HG02623 (cell line): ENCODE results near the gene SLC9A9.

Experiments
- ATAC-seq: cut with Tn5 transposase; IDR thresholded peaks from one replicate; pipeline ENCODE4 v1.9.1; 2021; ENCODE audit warnings: moderate library complexity; ENCODE audit not compliant: unreplicated experiment

Gene SLC9A9

DNA sequence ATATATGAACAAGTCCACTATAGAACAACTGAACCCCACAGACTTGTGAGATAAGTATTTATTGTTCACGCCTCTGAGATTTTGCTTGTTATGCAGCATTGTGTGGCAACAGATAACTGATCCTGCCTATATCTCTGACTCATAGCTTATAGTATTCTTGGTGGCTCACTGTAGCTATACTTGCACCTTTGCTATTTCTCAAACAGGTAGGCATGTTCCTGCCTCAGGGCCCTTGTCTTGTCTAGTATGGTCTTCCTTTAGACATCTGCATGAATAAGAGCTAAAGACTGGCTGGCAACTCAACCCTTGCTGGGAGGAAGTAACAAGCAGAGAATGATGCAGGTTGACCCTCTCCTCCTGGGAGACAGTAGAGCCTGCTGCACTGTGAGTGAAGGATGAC is 472.6 kb downstream of the SLC9A9 start:
- no peak for ATAC-seq

DNA sequence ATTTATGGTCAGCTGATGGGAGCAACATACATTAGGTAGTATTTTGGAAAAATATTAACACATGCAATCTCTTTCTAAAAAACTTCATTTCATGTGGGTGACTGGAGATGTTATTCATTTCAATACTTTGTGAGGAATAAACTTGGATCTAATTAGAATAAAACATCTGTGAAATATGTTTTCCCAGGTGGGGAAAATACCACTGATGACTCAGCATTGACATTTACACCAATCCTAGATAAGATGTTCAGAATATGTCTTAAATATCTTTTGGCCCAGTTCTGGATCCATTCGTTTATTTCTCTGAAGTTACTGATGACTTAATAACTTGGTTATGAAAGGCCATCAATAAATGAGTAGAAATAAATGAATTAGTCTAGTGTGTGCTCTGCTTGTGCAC is 481.1 kb downstream of the SLC9A9 start:
- no peak for ATAC-seq

DNA sequence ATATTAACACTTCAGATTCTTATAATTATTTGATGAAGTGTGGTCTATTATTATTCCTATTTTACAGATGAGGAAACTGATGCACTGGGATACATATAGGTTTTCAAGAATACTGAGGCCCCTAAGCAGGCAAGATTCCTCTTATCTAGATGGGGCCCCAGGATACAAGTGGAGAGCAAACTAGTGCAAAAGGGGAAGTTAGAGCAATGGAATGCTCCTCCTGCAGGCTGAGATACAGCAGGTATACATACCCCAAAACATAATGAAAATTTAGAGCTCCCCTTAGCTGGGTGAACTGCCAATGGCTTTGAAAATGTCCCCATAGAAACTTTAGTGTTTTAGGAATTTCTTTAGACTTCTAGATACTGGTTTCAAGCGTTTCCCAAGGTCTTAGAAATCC is 481.6 kb downstream of the SLC9A9 start:
- no peak for ATAC-seq

DNA sequence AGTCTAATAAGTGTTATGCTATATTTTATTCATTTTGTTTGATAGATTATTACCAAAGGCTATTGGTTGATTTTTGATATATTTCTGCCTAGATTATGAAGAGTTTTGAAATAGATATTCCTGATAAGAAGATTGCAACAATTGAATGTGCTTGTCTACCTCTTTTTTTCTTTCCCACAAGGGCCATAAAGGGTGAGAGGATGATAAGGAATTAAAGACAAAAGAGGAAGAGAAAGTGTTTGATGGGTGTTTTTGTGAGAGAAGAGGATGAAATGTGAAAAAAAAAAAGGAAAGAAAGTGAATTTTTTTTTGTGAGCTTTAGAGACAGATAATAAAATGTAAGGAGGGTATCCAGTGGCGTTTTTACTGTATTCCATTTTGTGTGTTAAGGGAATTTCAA is 484.3 kb downstream of the SLC9A9 start:
- no peak for ATAC-seq

DNA sequence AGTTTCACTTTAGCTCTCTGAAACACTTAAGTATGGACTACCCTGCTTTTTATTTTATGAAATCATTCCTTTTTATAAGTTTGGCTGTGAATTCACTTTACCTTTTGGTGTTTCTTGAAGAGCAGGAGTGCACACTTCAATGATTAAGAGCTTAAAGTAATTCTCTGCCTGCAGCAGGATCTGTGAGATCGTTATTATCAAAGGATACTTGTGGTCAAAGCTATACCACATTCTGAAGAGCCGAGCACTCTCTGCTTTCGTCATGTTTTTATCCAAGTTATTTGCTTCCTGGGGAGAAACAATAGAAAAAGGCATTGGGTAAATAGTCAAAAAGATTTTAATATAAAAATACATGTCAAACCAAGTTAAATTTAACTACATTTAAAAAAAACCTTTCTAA is 485.0 kb downstream of the SLC9A9 start:
- no peak for ATAC-seq

DNA sequence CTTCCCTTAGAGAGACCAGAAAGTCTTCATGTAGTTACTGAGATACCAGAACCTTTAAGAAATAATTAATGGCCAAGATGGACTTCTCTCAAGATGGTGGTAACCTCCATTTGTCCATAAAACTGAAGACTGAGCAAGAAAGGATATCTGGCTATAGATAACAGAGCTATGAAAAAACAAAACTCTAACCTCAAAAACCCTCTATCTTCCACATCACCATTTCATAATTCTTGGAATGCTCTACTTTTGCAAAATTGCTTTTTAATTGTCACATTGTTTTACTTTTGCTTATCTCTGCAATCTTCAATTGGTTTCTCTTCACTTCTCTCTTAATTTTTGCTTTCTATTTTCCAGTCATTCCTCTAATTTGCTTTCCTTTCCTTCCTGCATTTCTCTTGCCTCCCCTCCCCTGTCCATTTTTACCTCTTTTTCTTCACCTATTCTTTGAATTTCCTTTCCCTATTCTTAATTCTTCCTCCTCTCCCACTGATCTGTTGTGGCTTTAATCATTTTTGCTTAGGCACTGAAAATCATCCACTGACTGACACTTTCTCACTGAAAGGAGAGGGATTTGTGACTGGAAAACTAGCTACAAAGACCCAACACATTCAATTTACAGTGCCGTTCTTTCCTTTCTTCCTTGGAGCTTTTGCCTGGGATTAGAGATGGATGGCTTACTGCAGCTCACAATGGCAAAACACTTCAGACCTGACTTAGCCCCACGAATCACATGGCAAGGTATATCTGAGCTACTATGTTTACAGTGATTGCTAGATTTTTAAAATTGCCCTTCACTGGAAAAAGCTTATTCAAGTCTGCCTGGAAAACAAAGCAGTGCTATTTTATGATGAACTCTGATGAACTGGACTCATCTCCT is 485.9 kb downstream of the SLC9A9 start:
- no peak for ATAC-seq

DNA sequence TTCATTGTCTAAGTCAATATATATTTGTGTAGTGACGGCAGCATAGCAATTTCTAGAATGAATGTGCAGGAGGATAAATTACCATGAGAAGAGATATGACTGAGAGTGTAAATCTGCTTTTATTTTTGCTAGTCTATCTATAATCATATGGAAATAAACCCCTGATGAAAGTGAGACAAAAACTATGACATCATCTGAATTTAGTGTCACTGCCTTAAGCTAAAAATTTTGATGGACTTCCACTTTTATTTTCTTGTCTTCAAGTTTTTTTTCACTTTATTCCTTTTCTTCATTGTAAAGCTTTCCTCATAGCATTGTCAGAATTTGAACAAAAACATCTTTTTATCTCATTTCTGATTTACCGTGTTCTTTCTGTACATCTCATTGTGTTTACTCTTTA is 486.7 kb downstream of the SLC9A9 start:
- no peak for ATAC-seq

DNA sequence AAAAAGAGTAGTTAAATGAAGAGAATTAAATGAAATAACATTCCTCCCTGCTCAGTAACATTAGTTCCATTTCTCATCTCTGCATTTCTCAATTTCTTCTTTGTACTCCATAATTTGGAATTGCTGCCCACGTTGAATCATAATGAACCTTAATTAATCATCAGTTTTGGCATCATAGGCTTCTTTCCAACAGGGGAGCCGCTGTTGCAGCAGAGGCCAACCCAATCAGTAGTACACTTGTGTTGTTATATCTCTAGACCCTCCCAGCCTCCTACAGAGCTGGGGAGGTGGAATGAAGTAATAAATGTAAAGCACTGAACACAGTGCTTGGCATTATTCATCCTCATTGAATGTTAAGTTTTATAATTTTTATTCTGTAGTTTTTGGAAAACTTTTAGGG is 488.0 kb downstream of the SLC9A9 start:
- no peak for ATAC-seq

DNA sequence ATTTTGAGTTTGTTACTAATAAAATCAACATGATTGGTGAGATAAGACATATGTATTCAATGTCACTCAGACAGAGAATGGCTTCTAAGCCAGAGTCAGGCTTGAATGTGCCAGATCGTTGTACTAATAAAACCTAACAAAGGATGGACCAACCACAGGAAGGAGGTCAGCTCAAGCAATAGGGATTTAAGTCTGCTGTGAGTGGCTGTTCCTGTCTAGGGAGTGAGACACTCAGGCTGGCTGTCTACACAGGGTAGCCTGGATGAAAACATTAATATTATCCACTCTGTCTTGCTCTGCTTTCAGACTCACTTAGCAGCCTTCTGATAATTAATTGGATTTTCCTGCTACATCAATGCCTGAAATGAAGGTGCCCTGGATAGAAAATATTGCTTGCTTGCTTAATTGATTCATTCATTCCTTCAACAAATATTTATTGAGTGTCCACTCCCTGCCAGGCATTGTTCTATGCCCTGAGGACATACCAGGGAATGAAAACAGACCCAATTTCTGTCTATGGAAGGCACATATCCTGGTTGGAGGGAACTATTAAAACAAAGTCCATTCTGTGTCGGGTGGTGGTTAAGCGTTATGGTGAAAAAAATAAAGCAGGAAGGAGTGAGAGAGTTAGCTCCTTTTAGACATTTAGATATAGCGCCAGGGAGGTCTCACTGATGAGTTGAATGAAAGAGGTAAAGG is 489.3 kb downstream of the SLC9A9 start:
- no peak for ATAC-seq

DNA sequence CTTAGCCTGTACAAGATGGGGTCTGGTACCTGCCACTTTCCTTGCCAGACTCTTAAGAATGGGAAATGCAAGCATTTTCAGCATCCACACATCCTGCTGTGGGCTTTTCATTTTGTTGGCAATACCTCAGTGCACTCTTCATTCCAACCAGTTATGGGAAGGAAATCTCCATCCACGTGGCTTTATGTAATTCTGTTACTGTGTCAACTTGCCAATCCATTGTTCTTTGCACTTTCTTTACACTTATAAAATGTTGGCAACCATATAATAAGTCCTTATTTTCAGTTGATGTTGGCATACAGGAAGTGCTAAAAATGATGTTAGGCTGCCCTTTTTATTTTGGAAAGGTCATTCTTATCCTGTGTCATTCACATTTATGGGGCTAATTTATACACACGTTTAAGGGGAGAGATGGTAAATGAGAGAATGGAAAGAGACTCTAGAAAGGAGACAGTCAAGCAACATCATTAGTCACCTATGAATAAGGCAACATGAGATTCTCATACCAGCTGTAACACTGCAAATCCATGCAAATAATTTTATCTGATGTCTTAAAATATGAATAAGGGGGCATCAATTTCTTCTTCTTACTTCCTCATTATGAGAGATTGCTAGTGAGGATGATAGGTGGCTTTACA is 490.0 kb downstream of the SLC9A9 start:
- ATAC-seq, result no peak

DNA sequence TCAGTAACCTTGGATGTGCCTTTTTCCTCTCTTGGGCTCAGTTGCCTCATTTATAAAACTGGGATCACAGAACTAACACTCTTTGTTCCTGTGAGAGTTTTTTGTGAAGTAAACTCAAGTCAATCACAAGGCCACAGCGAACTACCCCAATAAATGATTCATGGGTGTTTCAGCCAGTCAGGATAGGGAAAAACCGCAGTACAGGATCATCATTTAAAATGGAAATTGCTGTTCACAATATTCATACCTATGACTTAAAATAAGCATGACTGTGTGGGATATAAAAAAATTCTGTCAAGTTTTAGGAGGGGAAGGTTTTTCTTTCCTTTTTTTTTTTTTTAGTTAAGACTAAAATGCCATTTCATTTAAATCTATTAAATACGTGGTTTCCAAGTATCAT is 490.6 kb downstream of the SLC9A9 start:
- ATAC-seq, result no peak

DNA sequence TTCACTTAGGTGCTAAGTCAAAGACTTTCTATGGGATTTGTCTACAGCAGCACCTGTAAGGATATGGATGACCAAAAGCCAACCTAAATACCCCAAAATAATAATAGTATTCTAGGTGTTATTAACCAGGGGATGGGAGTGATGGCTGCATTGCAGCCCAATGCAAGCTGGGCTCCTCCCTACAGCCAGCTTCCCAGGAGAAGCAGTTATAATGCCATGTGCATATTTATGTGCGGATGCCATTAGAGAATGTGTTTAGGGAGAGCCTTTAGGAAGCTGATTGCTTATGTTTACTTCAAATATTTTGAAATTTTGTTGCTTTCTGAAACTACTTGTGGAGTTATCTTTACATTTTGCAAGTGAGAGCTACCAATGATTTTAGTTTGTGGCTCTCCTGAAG is 491.4 kb downstream of the SLC9A9 start:
- no peak for ATAC-seq

DNA sequence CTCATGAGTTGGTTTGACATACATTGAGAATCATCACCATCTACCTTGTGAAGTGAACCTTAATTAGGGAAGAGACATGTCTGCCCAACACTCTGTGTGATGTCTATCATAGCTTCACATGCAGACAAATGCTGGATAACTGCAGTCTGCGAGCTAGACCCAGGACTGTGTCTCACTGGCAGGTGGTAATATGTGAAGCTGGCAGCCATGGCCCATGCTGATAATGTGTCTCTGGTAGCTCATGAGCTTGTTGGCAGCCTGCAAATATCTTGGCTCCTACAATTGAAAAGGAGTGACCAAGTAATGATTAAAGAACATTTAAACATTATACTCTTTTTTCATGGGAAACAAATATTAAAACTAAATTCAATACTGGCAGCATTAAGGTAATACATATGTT is 493.9 kb downstream of the SLC9A9 start:
- ATAC-seq, result no peak

DNA sequence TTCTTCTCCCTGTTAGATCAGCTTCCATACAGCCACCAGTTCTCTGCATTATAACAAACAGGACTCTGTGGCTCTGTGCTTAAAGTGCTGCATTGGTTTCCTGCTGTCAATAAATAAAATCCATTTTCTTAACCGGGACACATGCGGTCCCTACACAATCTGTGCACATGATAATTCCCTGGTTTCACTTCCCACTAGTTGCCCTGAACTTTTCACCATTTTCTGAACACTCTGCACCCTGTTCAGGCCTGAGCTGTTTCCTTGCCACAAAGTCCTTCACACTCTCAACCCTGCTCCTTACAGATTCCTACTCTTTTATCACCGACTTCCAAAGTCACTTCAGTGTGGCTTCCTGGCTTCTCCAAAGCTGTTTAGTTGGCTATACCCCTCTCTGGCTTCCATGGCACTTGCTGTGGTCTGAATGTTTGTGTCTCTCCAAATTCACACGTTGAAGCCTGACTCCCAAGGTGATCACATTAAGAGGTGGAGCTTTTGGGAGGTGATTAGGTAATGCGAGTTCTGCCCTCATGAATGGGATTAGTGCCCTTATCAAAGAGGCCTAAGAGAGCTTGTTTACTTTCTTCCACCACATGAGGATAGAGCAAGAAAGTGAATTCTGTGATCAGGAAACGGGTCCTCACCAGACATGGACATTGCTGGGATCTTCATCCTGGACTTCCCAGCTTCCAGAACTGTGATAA is 495.3 kb downstream of the SLC9A9 start:
- ATAC-seq, result no peak

DNA sequence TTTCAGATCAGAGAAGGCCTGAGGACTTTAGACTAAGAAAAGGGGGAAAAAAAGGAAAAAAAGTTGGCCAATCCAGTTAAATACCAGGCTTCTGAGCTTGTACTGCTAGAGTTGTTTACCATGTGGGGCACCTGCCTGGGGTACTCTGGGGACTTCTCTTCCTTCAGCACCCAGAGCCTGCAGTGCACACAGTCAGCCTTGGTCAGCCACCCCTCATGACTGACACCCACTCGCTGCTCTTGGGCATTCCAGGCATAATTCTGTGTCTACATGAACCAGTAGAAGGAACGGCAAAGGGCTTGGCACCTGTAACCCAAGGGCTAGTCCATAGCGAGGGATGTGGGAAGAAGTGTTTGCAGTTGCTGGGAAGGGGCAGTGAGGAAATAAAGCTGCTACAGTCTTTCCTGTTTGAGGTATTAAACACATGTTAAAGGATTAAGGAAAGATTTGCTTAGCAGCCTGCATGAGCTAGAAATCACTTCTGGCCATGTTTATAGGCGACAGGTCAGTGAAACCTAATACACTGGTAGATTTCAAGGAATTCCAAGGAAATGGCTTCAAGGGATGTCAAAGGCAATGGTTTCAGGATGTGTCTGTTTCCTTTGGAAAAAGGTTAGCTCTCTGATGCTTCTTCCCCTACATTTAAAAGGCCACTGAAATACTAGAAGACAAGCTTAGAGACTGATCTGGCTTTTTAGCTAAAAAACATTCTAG is 496.2 kb downstream of the SLC9A9 start:
- ATAC-seq, result no peak

DNA sequence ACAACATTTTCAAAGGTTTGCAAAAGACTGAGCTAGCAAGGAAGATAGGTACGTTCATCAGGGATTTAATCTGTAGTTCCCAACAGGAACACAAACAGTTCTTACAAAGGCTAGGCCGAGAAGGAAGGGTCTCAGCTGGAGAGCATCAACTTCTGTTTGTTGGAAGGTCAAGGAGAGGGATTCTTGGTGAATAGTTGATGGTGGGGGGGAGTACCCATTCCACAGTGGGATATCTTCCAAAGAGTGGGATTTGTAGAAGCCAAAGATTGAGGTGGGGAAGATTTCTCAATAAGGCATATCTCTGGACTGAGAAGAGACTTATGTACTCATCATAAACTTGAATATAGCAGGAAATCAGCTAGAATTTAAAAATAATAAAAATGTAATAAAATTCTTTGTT is 496.9 kb downstream of the SLC9A9 start:
- no peak for ATAC-seq

DNA sequence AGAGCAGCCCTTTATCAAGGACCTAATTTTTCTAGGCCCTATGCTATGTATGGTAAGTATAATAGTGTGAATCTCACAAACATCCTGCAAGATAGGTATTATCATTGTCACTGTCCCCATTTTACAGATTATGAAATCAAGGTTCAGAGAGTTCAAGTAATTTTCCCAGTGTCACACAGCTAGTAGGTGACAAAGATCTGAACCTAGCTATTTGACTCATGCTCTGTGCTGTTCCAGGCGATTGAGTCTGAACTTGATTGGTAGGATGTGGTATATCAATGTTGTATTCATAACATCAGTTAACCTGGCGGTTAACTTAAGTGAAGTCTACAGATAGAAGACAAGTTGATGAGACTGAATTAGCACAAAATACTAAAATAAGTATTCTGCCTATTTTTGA is 498.8 kb downstream of the SLC9A9 start:
- ATAC-seq, result peak; percentile 43

DNA sequence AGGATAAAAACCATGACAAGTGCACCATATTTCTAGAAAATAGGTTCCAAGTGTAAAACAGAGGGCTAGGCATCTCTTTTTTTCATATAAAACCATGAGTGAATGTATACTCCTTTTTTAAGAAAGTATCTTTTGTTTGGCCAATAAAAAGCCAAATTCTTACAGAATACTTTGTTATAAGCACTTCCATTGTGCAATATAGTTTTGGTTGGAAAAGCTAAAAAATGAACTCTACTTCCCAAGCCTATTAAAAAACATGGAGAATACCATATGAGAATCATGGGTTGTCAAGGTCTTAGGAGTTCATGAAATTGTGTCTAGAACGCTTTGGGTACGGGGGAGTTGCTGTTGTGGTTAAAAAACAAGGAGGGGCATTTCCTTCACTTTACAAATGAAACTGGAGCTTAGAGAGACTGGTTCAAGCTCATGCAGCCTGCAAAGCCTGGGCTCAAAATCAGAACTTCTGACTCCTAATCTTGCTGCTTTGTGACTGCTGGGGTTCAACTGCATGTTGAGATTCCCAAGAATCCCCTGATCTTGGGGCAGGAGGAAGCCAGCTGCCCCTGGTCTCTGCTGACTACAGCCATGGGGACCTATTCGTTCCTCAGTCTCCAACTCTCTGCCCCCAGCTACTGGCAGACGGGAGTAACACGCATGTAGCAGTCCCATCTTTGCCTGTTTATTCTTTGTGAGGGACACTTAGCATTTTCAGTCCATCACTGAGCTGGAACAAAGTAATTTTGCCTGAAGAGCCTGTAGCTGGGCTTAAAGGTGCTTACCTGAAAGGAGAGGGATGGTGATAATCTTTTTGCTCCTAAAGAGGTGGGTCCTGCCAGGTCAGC is 499.6 kb downstream of the SLC9A9 start:
- no peak for ATAC-seq

DNA sequence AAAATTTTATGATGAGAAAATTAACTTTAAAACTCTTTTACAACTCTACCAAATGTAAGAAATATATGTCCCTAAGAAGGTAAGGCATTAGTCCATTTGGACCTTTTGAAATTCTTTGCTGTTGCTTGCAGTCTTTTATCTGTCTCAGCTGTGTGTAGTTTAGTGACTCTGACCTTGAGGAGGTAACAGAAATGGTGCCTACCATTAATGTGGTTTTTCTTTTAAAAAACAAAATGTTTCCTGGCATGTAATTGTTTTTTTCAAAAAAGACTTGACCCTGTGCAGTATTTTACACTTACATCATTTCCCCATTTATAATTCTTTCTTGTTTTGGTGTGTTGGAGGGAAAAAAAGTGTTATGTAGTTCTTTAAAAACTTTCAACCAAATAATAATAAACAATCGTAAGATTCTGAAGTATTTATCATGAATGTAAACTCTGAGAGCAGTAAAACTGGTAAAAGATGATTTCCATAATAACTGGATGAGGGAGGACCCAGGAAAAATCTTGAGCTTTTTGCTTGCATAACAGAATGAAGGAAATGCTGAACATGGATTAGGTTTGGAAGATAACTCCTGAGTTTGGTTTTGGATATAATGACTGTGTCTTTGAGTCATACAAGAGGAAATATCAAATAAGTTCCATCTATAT is 503.6 kb downstream of the SLC9A9 start:
- no peak for ATAC-seq
